Mammary epithelial cell (primary cell): Measurements from ENCODE around the gene PPP3R1.

Experiments used
- CTCF ChIP-seq, 2 donors: IDR thresholded peaks in 1 of 2; conservative IDR thresholded peaks in 1 of 2; 2 replicates each; pipeline ENCODE4 v1.5.1; 2011 to 2012; ENCODE audit warnings: inconsistent platforms in 2 of 2, low read length in 2 of 2, mild to moderate bottlenecking in 2 of 2, control low read depth in 1 of 2, low read depth in 1 of 2; ENCODE audit not compliant: insufficient read depth in 1 of 2; ENCODE audit errors: extremely low read depth in 1 of 2
- EZH2 ChIP-seq: IDR thresholded peaks from 2 replicates; pipeline ENCODE4 v1.6.1; 2012; ENCODE audit warnings: low read length, inconsistent platforms, borderline replicate concordance

GRCh38 chr2:68294913-68295312 is 42.6 kb upstream of the PPP3R1 start:
- TF ChIP-seq CTCF (conservative IDR thresholded peaks at IDR 0.05 in 1 of 2, IDR thresholded peaks at IDR 0.05 in 1 of 2; ENCODE audit: extremely low read depth in 1 of 2, insufficient read depth in 1 of 2, low read depth in 1 of 2, low read length in 2 of 2), result no peak
- TF ChIP-seq EZH2, result no peak
